ENCODE results near the gene IL26. TPM values are rescaled to one million over a fixed set of nuclear protein-coding genes. Genes with fewer than 3 reads are reported as not detected.

IL26 gene
- total RNA-seq, 1 donor from 2014 or later, result not detected

DNA sequence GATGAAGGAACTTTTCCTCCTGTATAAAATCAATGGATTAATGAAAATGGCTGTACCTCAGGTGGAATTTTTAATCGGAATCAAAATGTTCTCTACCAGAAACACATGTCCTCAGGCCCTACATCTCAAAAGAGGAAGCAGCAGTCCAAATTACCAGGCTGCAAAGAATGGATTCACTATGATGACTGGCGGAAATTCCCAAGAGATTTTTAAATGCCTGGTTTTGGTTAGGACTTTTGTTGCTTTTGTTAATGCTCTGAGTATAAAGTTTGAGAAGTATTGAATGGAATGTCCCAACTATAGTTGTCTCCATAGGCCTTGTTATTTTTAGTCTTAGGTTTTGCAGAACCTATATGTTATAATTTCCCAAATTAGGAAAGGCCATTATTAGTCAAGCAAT lies 54.9 kb downstream of the IL26 start:
- no peak for DNase-seq (ENCODE audit: extremely low spot score in 2 of 2)
- Histone ChIP-seq H3K27me3 (no peaks in the 10 kb centered on the region), H3K27ac (no peak overlapping the region), H3K4me1 (no peaks in the 10 kb centered on the region), H3K4me3 (no peak overlapping the region), H3K9me3 (no peaks in the 10 kb centered on the region), H3K36me3 (no peaks in the 10 kb centered on the region)
- TF ChIP-seq POLR2AphosphoS5 (IDR thresholded peaks at IDR 0.05; ENCODE audit: insufficient read depth in 1 of 2, low read depth in 1 of 2) (no peak), POLR2A (IDR thresholded peaks at IDR 0.05) (no peak)
- TF ChIP-seq, protein P1, sequence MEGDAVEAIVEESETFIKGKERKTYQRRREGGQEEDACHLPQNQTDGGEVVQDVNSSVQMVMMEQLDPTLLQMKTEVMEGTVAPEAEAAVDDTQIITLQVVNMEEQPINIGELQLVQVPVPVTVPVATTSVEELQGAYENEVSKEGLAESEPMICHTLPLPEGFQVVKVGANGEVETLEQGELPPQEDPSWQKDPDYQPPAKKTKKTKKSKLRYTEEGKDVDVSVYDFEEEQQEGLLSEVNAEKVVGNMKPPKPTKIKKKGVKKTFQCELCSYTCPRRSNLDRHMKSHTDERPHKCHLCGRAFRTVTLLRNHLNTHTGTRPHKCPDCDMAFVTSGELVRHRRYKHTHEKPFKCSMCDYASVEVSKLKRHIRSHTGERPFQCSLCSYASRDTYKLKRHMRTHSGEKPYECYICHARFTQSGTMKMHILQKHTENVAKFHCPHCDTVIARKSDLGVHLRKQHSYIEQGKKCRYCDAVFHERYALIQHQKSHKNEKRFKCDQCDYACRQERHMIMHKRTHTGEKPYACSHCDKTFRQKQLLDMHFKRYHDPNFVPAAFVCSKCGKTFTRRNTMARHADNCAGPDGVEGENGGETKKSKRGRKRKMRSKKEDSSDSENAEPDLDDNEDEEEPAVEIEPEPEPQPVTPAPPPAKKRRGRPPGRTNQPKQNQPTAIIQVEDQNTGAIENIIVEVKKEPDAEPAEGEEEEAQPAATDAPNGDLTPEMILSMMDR (IDR thresholded peaks at IDR 0.05), result no peak
- intact Hi-C loops (cut with DNase I), result no loop called here

DNA sequence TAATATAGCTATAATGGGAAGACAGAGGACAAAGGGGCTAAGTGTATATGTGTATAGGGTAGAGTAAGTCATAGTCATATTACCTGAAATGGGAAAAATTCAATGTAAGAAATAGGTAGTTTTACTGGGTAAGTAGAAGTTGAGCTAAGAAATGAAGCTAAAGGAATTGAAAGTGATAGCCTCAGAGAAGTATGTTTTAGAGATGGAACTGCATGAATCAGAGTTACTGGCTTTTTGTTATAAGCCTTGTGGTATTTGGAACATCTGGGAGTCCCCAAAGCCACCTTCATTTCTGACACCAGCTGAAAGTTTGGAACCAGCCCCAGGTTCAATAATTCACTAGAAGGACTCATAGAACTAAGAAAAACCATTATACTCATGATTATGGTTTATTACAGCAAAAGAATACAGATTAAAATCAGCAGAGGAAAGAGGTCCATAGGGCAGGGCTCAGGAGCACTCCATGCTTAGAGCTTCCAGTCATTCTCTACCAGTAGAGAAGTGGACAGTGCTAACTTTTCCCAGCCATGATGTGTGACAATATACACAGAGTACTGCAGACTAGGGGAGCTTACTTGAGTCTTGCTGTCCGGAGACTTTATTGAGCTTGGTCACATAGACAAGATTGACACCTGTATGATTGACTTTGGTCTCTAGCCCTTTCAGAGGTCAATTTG lies 56.3 kb downstream of the IL26 start:
- no peaks in the 10 kb centered on the region for H3K9me3 ChIP-seq
- no peak for DNase-seq (ENCODE audit: extremely low spot score in 2 of 2)
- TF ChIP-seq POLR2AphosphoS5 (IDR thresholded peaks at IDR 0.05; ENCODE audit: insufficient read depth in 1 of 2, low read depth in 1 of 2) (no peak), POLR2A (IDR thresholded peaks at IDR 0.05) (no peak)
- TF ChIP-seq, protein P1 (IDR thresholded peaks at IDR 0.05), result no peak
- no peaks in the 10 kb centered on the region for H3K27me3 ChIP-seq
- H3K4me3 ChIP-seq, result no peak overlapping the region
- H3K4me1 ChIP-seq, result no peaks in the 10 kb centered on the region
- no peaks in the 10 kb centered on the region for H3K36me3 ChIP-seq
- intact Hi-C loops (cut with DNase I), result no loop called here
- no peak overlapping the region for H3K27ac ChIP-seq

DNA sequence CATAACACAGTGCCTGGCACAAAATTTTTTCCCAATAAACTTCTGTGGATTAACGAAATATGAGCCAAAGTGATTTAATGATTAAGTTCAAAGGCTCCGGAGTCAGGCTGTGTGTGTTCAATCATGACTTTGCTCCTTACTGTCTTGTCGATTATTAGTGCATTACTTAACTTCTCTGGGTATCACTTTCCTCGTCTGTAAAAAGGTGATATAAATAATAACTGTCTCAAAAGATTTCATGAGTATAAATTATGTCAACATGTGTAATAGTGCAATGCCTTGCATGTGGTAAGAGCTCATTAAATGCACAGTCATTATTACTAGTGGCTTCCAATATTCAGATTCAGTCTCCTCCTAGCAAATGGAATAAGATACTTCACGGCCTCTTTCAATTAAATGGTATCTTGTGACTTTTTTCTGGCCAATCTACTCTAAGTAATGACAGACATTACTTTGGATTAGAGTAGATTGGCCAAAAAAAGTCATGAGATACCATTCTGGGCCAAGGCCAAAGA lies 59.2 kb downstream of the IL26 start:
- H3K4me1 ChIP-seq, result no peaks in the 10 kb centered on the region
- no peaks in the 10 kb centered on the region for H3K9me3 ChIP-seq
- no peak overlapping the region for H3K27ac ChIP-seq
- H3K4me3 ChIP-seq, result no peak overlapping the region
- no peaks in the 10 kb centered on the region for H3K36me3 ChIP-seq
- TF ChIP-seq, protein P1 (IDR thresholded peaks at IDR 0.05), result no peak
- no peak for TF ChIP-seq POLR2A (IDR thresholded peaks at IDR 0.05)
- TF ChIP-seq POLR2AphosphoS5 (IDR thresholded peaks at IDR 0.05; ENCODE audit: insufficient read depth in 1 of 2, low read depth in 1 of 2), result no peak
- H3K27me3 ChIP-seq, result no peaks in the 10 kb centered on the region
- intact Hi-C loops (cut with DNase I), result no loop called here
- no peak for DNase-seq (ENCODE audit: extremely low spot score in 2 of 2)

DNA sequence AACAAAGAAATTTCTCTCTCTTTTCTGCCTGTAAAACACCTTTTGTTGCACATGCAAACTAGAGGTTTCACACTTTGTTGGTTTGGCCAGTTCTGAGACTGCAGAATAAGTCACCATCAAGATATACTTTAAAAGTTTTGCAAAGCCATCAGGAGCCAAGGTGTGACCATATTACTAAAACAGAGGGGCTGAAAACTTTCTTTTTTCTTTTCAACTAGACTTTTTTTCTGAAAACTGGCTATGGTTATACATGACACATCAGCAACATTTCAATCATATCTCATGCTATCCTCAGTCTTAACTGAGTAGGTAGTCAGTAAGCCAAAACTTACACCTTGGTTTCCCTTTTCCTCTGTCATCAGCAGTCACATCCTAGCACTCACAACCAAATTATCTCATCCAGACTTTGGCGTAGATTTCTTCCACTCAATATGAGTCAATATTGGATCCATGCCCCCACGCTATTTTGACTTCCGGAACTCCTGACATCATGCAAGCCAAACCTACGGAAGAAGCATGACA lies 62.0 kb downstream of the IL26 start:
- intact Hi-C loops (cut with DNase I), result no loop called here
- Histone ChIP-seq H3K9me3 (no peaks in the 10 kb centered on the region), H3K4me1 (no peaks in the 10 kb centered on the region), H3K27me3 (no peaks in the 10 kb centered on the region), H3K4me3 (no peak overlapping the region), H3K27ac (no peak overlapping the region), H3K36me3 (no peaks in the 10 kb centered on the region)
- DNase-seq (ENCODE audit: extremely low spot score in 2 of 2), result no peak
- TF ChIP-seq, protein P1 (IDR thresholded peaks at IDR 0.05), result no peak
- no peak for TF ChIP-seq POLR2AphosphoS5 (IDR thresholded peaks at IDR 0.05; ENCODE audit: insufficient read depth in 1 of 2, low read depth in 1 of 2)
- TF ChIP-seq POLR2A (IDR thresholded peaks at IDR 0.05), result no peak

DNA sequence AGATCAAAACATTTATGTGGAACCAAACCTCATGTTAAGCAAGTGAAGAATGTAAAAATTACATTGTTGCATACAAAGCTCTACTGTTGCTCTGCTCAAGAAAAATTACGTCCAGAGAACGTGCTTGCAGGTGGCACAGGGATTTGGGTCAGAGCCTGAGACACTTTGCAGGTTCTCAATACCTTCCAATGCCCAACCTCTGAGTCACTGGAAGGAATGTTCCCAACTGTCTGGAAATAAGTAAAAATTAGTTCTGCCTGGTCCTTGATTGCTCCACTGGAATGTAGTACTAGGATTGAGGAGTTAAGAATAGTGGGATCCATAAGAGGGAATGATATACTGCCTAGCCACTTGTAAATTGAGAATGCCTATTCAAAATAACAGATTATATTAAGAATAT lies 63.2 kb downstream of the IL26 start:
- intact Hi-C loops (cut with DNase I), result no loop called here

More for the DNA sequence above, 63.2 kb downstream of the IL26 start:
- Histone ChIP-seq H3K27ac (no peak overlapping the region), H3K36me3 (no peaks in the 10 kb centered on the region), H3K9me3 (no peaks in the 10 kb centered on the region), H3K27me3 (no peaks in the 10 kb centered on the region), H3K4me1 (no peaks in the 10 kb centered on the region), H3K4me3 (no peak overlapping the region)
- DNase-seq (ENCODE audit: extremely low spot score in 2 of 2), result no peak
- TF ChIP-seq POLR2AphosphoS5 (IDR thresholded peaks at IDR 0.05; ENCODE audit: insufficient read depth in 1 of 2, low read depth in 1 of 2), result no peak
- TF ChIP-seq POLR2A (IDR thresholded peaks at IDR 0.05), result no peak
- TF ChIP-seq, protein P1 (IDR thresholded peaks at IDR 0.05), result no peak

Data from vagina (tissue), 2 donors.